Liver (tissue), 9 donors: ENCODE results near the gene ITFG1. TPM values are rescaled to one million over a fixed set of nuclear protein-coding genes. Genes with fewer than 3 reads are reported as not detected.

ENCODE experiments used
- DNase-seq: peaks from one replicate; pipeline ENCODE4 v3.0.0-alpha.2; 2017; ENCODE audit warnings: low spot score
- H3K27ac ChIP-seq, 2 donors: one replicate each; pipeline ENCODE4 v1.7.0; 2013; ENCODE audit warnings: inconsistent platforms in 2 of 2, low read length in 2 of 2, control low read depth in 1 of 2, low read depth in 1 of 2, mild to moderate bottlenecking in 1 of 2
- H3K27me3 ChIP-seq, 4 donors: one replicate each; pipeline versions ENCODE4 v1.6.1 to v1.7.0; 2013; ENCODE audit warnings: low read length in 3 of 4, inconsistent platforms in 1 of 4, mild to moderate bottlenecking in 1 of 4, moderate library complexity in 1 of 4; ENCODE audit not compliant: control insufficient read depth in 4 of 4, insufficient read depth in 4 of 4
- H3K36me3 ChIP-seq, 4 donors: one replicate each; pipeline versions ENCODE4 v1.6.1 to v1.7.0; 2013; ENCODE audit warnings: low read length in 3 of 4, mild to moderate bottlenecking in 3 of 4, low read depth in 1 of 4, moderate library complexity in 1 of 4; ENCODE audit not compliant: control insufficient read depth in 4 of 4, insufficient read depth in 3 of 4
- H3K4me1 ChIP-seq, 4 donors: one replicate each; pipeline versions ENCODE4 v1.6.1 to v1.7.0; 2013; ENCODE audit warnings: low read length in 3 of 4, mild to moderate bottlenecking in 3 of 4, moderate library complexity in 1 of 4; ENCODE audit not compliant: control insufficient read depth in 4 of 4, insufficient read depth in 4 of 4
- H3K4me3 ChIP-seq, 3 donors: one replicate each; pipeline versions ENCODE4 v1.6.1 to v1.7.0; 2013; ENCODE audit warnings: low read length in 3 of 3, control low read depth in 1 of 3, low read depth in 1 of 3, mild to moderate bottlenecking in 1 of 3
- H3K9ac ChIP-seq, 2 donors: one replicate each; pipeline ENCODE4 v1.7.0; 2013; ENCODE audit warnings: low read length in 2 of 2, mild to moderate bottlenecking in 2 of 2, moderate library complexity in 2 of 2, control low read depth in 1 of 2, low read depth in 1 of 2
- H3K9me3 ChIP-seq, 4 donors: one replicate each; pipeline versions ENCODE4 v1.6.1 to v1.7.0; 2013; ENCODE audit warnings: low read length in 3 of 4; ENCODE audit not compliant: control insufficient read depth in 4 of 4
- FOXA1 ChIP-seq: IDR thresholded peaks from 2 replicates; pipeline ENCODE4 v1.6.1; 2016; ENCODE audit warnings: antibody characterized with exemption
- FOXA2 ChIP-seq: IDR thresholded peaks from 2 replicates; pipeline ENCODE4 v1.6.1; 2016; ENCODE audit warnings: antibody characterized with exemption
- GABPA ChIP-seq, 2 donors: IDR thresholded peaks in 1 of 2; conservative IDR thresholded peaks in 1 of 2; 2 replicates each; pipeline ENCODE4 v1.6.1; 2016; ENCODE audit warnings: antibody characterized with exemption in 2 of 2, mild to moderate bottlenecking in 1 of 2, moderate library complexity in 1 of 2
- HNF4G ChIP-seq: IDR thresholded peaks from 2 replicates; pipeline ENCODE4 v1.6.1; 2016; ENCODE audit warnings: antibody characterized with exemption
- JUND ChIP-seq, 2 donors: IDR thresholded peaks; 2 replicates each; pipeline ENCODE4 v1.6.1; 2016; ENCODE audit warnings: antibody characterized with exemption in 2 of 2
- RAD21 ChIP-seq, 2 donors: IDR thresholded peaks; 2 replicates each; pipeline ENCODE4 v1.6.1; 2016; ENCODE audit warnings: antibody characterized with exemption in 2 of 2, mild to moderate bottlenecking in 2 of 2
- TAF1 ChIP-seq: conservative IDR thresholded peaks from 2 replicates; pipeline ENCODE4 v1.6.1; 2016; ENCODE audit warnings: antibody characterized with exemption, mild to moderate bottlenecking
- YY1 ChIP-seq: IDR thresholded peaks from 2 replicates; pipeline ENCODE4 v1.6.1; 2016; ENCODE audit warnings: antibody characterized with exemption, mild to moderate bottlenecking
- WGBS: extraction: QIAGEN DNeasy Blood & Tissue Kit; methylation state at CpG from one replicate; pipeline ENCODE4 v1.1.7; 2013; 5-methylcytosine and 5-hydroxymethylcytosine counted together
- polyA plus RNA-seq, 2 donors: library from polyadenylated mRNA; stranded (reverse) in 1 of 2; unstranded in 1 of 2; fragments of 200-250 nt in 1 of 2; fragments of >200 nt in 1 of 2; fragmentation: Nextera tagmentation in 1 of 2; extraction: Ambion mirVana in 1 of 2; gene quantifications; one replicate each; pipeline versions ENCODE4 v1.2.1 to v1.2.3, GENCODE V29; 2013 to 2015
- total RNA-seq, 2 donors: library from RNA; depleted of rRNA; stranded (reverse); fragments of >200 nt; gene quantifications; one replicate each; pipeline ENCODE4 v1.2.3, GENCODE V29; 2014
- TF ChIP-seq, protein P1 (sequence below): IDR thresholded peaks from 2 replicates; pipeline ENCODE4 v1.6.1; 2016; ENCODE audit warnings: antibody characterized with exemption
- TF ChIP-seq, protein P2 (sequence below): IDR thresholded peaks from 2 replicates; pipeline ENCODE4 v1.6.1; 2016; ENCODE audit warnings: antibody characterized with exemption
- donor health status: healthy.
- donor health status: healthy.
- donor health status: healthy.
- donor health status: healthy.
- donor health status: healthy.

The ITFG1 gene
- total and polyA plus RNA-seq, 4 donors = 31.1 to 51.0 (median 36.5) TPM

DNA sequence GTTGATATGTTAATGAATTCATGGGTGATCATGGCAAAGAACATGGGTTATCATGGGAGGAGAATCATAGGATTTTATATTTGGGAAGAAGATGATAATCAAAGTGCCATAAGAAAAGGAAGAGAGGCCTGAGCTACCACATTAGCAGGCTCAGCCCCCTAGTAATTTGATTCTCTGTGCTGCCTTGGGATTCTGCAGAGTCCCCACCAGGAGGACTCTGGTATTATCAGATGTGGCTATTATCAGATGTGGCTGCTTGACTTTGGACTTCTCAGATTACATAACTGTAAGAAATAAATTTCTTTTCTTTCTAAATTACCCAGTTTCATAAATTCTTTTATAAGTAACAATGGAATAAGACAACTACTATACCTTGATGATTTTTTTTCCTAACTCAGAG lies 137.6 kb downstream of the ITFG1 start:
- TF ChIP-seq JUND (IDR thresholded peaks at IDR 0.05) (no peak), RAD21 (IDR thresholded peaks at IDR 0.05) (no peak), FOXA1 (no peak), HNF4G (no peak)
- DNase-seq = no peak
- no peaks in the 10 kb centered on the region for H3K9me3 ChIP-seq
- no peaks in the 10 kb centered on the region for H3K36me3 ChIP-seq
- no peak overlapping the region for H3K9ac ChIP-seq
- no peaks in the 10 kb centered on the region for H3K4me1 ChIP-seq
- no peak overlapping the region for H3K4me3 ChIP-seq
- H3K27me3 ChIP-seq = no peaks in the 10 kb centered on the region
- H3K27ac ChIP-seq = no peak overlapping the region

DNA sequence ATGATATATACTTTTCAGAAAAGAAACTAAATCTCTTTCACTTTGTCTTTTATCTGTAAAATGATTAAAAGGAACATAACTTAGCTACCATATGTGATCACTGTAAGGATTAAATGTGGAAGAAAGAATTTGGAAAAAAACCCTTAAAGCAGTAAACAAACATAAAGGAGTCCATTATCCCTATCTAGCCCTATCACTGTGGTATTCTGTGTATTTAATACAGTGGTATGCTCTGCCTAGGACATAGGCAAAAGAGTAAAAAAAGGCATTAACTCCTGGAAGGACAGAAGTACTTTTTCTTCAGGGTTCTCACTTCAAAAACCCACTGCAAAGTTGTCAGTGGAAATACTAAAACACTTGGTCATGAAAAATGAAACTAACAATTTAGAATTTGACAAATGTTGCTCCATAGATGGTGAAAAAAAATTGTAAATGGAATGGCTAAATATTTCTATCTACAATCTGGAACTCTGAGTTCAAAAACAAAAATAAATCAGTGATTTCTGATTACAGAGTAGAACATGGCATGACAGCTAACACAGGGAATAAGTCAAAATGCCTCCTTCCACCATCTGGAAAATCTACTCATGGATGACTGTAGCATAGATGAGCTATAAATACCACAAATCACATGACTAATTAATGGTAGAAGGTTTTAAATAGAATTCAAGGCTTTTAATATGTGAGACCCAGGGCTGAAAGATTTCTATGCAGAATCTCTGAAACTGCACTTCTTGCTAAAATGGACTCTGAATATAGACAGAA lies 140.1 kb downstream of the ITFG1 start:
- no peak for TF ChIP-seq GABPA (IDR thresholded peaks at IDR 0.05 in 1 of 2, conservative IDR thresholded peaks at IDR 0.05 in 1 of 2)

DNA sequence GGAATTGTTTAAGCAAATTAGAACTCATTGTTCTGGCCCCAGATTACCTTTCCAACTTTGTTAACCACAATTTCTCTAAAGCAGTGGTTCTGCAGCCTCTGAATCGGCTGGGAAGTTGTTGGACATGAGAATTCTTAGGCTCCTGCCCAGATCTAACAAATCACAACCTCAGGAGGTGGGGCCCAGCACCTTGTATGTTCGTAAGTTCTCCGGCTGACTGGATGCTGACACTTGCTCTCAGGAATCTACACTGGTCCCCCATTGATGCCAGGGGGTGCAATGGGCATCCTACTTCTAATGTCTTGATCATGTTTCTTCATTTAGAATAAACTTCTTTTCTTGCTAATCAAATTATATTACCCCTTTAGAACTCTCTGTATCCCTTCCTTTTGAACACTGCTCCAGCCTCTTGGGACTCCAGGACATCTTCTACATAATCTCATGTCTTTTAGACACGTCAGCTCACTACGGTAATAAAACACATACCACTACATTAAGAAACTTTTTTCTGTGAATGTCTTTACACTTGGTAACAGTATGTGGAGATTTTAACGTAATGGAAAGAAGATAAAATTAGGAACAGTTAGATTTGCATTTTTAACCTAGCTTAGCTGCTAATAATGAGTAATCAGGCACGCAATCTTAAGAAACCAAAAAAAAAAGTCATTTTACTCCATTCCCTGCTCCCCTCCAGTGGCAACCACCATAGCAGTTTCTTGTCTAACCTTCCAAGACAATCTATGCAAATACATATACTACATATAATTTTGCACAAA lies 143.2 kb downstream of the ITFG1 start:
- TF ChIP-seq GABPA (IDR thresholded peaks at IDR 0.05 in 1 of 2, conservative IDR thresholded peaks at IDR 0.05 in 1 of 2) (no peak), TAF1 (no peak), HNF4G (no peak)
- TF ChIP-seq, protein P1, sequence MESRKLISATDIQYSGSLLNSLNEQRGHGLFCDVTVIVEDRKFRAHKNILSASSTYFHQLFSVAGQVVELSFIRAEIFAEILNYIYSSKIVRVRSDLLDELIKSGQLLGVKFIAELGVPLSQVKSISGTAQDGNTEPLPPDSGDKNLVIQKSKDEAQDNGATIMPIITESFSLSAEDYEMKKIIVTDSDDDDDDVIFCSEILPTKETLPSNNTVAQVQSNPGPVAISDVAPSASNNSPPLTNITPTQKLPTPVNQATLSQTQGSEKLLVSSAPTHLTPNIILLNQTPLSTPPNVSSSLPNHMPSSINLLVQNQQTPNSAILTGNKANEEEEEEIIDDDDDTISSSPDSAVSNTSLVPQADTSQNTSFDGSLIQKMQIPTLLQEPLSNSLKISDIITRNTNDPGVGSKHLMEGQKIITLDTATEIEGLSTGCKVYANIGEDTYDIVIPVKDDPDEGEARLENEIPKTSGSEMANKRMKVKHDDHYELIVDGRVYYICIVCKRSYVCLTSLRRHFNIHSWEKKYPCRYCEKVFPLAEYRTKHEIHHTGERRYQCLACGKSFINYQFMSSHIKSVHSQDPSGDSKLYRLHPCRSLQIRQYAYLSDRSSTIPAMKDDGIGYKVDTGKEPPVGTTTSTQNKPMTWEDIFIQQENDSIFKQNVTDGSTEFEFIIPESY = no peak
- DNase-seq = no peak
- Histone ChIP-seq H3K4me1 (no peaks in the 10 kb centered on the region), H3K9me3 (no peaks in the 10 kb centered on the region), H3K27ac (no peak overlapping the region), H3K36me3 (peaks cover 0 to 3% (median 0%) of the 10 kb centered on the region in 4 donors), H3K27me3 (no peaks in the 10 kb centered on the region), H3K4me3 (no peak overlapping the region), H3K9ac (no peak overlapping the region)
- 97% methylated on average over 7 of the region's 7 CpGs for WGBS

More for the DNA sequence above, 140.1 kb downstream of the ITFG1 start:
- Histone ChIP-seq H3K27me3 (no peaks in the 10 kb centered on the region), H3K9ac (no peak overlapping the region), H3K4me3 (no peak overlapping the region), H3K36me3 (no peaks in the 10 kb centered on the region), H3K9me3 (no peaks in the 10 kb centered on the region), H3K4me1 (no peaks in the 10 kb centered on the region), H3K27ac (no peak overlapping the region)
- no peak for DNase-seq

DNA sequence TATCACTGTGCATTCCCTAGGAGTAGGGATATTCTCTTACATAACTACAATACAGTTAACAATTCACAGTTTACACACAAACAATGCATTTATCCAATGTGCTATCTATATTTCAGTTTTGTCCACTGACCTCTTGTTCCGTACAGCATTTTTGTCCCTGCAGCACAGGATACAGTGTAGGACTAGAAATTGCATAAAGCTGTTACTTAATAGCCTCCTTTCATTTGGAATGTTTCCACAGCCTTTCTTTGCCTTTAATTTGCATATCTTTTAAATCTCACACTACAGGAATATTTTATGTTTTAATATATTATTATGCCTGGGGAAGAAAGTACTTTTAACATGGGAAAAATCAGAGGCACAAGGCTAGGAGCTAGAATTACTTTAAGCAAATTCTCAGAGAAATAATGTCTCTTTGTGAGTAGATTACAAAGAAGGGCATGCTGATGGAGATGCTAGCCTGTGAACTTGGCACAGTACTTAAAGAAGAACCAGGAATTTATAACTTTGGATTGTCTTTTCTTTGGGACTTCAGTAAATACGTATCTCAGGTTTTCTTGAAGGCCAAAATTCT lies 144.3 kb downstream of the ITFG1 start:
- Histone ChIP-seq H3K27ac (no peak overlapping the region), H3K9ac (no peak overlapping the region), H3K4me1 (no peaks in the 10 kb centered on the region), H3K4me3 (no peak overlapping the region), H3K36me3 (peaks cover 0 to 3% (median 0%) of the 10 kb centered on the region in 4 donors), H3K9me3 (no peaks in the 10 kb centered on the region), H3K27me3 (no peaks in the 10 kb centered on the region)
- TF ChIP-seq YY1 = no peak
- TF ChIP-seq, protein P2, sequence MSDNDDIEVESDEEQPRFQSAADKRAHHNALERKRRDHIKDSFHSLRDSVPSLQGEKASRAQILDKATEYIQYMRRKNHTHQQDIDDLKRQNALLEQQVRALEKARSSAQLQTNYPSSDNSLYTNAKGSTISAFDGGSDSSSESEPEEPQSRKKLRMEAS = no peak
- TF ChIP-seq JUND (IDR thresholded peaks at IDR 0.05) = no peak
- TF ChIP-seq FOXA2 = no peak
- no peak for DNase-seq
- WGBS = 96% methylated on average over 2 of the region's 2 CpGs
